Measurements from ENCODE around the gene C8G.

GRCh38 chr9:136915632-136916329, 29.3 kb upstream of the C8G start:
- TF ChIP-seq EP300 (IDR thresholded peaks at IDR 0.05; ENCODE audit: low read depth) (no peak), CTCF (IDR thresholded peaks at IDR 0.05) (no peak), POLR2A (IDR thresholded peaks at IDR 0.05) (no peak), POLR2AphosphoS5 (IDR thresholded peaks at IDR 0.05) (no peak)

Data from transverse colon (tissue), 4 donors.